Suppressor macrophage treated with lipopolysaccharide for 4 hours (primary cell): ENCODE data around the gene SEZ6.

Source experiments
- DNase-seq: peaks from one replicate; pipeline ENCODE4 v3.0.0-alpha.2; 2020

The SEZ6 gene

GRCh38 chr17:28997806-28998205, 8.0 kb downstream of the SEZ6 start:
- DNase-seq = no peak

DNA sequence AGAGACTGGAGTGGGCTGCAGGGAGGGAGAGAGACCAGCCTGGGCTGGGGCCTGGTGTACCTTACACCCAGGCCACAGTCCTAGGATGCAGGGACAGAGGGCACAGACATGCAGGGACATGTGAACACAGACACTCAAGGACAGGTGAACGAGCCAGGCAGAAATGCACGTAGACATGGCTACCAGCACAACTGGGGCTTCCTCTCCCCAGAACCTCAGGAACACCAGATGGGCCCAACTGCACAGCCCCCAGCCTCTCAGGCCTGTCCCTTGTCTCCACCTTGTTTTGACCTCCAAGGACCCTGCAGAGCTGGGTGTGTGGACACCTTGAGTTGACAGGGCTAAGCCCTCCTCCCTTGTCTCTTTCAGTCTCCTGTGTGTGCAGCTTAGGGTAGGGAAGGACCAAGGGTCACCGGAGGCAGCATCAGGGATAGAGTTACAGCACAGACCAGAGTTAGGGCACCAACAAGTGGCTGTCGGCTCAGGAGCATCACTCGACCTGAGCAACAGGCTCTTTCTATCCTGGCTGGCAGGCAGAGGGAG, 9.2 kb downstream of the SEZ6 start:
- DNase-seq = no peak

- DNase-seq = no peak
Measured at GRCh38 chr17:28993645-28994426, 12.0 kb downstream of the SEZ6 start.

DNA sequence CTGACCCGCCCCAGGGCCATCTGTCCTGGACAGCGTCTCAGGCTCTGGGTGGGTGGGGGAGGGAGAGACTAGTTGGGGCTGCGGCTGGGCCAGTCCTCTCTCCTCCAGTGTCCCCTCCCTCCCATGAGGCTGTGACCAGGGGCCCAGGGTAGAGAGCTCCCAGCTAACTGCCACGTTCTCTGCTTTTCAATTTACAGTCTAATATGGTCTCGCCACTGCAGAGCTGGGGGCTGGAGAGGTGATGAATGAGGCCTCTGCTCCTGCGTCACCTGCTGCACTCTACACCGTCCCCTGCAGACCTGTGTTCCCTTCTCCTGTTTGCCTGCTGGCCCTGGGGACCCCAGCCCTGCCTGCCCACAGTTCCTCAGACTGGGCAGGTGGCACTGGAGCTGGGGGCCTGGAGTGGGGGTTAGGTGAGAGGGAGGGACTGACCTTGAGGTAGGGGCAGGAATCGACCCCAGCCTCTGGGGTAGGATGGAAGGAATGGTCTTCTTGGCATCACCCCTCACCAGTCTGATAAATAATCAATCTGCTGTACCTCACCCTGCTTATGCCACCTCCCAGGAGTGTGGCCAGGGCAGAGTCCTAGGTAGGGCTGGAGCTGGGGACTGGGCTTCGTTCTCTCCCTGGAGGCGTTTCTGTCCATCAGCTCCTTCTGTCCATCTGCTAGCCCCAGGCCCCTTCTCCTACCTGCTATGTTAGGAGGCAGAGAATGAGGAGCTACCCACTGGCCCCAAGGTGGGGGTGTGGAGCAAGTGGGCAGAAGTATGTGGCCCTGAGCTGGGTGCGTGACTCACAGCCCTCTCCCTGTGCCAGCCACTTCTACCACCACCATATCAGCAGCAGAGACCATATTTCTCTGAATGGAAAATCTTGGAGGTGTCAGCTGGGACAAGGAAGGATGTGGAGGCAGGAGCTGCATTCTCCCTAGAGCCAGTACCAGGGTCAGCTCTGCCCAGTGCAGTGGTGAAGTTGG, 12.9 kb downstream of the SEZ6 start:
- DNase-seq = no peak

GRCh38 chr17:28992185-28992584, 13.6 kb downstream of the SEZ6 start:
- DNase-seq = no peak

DNA sequence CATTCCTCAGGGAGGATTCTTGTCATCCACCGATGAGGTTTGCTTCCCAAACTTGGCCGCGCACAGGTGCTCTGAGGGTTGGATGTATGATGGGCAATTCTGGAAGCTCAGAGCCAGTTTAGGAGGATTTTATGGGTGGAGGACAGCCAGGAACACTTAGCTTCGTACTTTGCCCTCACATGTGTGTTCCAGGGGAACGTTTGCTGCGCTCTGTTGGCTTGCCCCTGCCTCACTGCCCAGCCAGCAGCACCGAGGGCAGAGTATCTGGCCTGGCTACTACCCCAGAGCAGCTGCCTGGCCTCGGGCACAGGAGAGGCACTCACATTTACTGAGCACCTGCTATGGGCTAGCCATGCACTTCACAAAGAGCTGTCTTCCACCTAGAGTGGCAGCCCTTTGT, 14.1 kb downstream of the SEZ6 start:
- DNase-seq = no peak

DNA sequence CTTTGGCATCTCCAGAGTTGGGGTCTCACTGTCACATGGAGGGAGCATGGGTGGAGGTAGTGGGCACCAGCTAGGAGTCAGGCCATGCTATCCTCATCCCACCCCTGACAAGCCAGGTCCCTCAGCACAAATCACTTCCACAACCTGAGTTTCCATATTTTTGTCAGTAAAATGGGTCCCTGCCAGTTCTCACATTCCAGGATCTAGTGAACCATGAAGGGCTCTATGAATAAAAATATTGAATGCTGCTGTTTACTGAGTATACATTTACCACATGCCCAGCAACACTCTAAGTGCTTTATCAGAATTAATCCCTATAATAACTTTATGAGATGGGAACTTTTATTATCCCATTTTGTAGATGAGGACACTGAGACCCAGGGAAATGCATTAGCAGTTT, 16.8 kb downstream of the SEZ6 start:
- DNase-seq = no peak

- no peak for DNase-seq
Measured at GRCh38 chr17:28988475-28988874, 17.4 kb downstream of the SEZ6 start.

DNA sequence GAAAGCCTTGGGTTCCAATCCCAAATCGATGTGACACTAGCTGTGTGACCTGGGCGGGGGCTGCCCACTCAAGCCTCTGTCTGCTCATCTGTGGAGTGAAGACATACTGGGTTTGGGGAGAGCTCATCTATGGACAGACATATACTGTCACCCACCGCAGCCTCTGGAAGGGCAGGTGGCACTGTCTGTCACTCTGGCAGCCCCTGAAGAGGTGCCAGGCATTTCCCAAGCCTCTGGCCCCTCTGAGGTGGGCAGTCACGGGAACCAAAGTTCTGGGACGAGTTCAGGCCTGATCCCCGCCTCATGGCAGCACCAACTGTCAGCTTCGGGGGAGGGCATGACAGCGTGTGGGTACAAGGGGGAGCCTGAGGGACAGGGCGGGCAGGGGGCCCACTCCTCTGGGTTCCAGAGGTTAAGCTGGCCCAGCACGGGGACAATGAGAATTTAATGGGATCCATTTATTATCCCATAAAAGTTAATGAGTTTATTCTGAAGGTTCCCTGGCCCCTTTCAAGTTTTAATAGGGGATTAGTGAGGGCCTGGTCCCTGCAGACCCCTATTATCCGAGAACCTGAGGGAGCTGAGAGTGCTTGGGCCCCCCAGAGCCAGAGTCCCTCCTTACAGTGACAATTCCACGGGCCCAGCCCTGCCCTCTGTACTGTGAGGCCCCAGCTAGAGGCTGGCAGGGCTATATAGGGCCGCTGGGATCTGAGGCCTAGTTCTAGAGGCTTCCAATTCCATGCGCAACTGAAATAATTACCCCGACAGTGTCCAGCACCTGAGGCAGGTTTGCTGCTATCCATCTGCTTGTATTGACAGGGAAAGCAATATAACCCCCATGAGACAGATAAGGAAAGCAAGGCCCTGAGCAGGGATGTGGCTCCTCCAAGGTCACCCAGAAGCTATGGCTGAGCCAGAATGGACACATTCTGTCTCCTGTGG, 18.8 kb downstream of the SEZ6 start:
- no peak for DNase-seq

DNA sequence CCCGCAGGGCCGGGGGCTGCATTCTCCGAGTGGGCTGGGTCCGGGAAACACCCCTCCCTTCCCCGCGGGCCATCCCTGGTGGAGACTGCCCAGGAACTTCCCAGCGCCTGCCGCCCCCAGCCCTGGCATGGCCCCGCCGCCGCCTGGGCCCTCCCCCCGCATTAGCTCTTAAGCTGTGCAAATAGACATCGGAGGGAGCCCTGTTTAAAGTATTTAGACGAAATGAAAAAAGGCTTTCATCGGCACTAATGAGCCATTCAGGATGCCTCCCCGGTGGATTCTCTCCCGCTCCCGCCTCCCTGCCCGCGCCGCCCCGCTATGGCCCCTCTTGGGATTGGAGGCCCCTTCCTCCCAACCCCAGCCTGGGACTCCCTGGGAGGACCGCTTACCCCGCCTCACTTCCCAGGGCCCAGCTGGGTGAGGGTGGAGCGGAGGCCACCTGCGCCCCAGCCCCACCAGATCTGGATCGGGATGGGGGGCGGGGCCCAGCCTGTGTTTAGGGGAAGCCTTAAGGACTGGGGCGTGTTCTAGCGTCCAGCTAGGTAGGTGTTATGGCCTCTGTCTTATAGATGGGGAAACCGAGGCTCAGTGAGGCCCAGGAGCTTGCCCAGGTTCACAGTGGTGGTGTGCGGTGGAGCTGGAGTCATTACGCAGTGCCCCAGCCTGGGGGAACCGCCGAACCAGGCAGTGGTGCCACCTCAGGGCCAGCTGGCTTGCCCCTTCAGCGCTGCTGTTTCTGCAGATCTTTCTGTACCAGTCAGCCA, 19.7 kb downstream of the SEZ6 start:
- no peak for DNase-seq

GRCh38 chr17:28983286-28984230, 22.3 kb downstream of the SEZ6 start:
- DNase-seq = peak; percentile 87

GRCh38 chr17:28982131-28982793, 23.6 kb downstream of the SEZ6 start:
- peak; percentile 95 for DNase-seq

- no peak for DNase-seq
Measured at GRCh38 chr17:28978356-28978964, 27.4 kb downstream of the SEZ6 start.

DNA sequence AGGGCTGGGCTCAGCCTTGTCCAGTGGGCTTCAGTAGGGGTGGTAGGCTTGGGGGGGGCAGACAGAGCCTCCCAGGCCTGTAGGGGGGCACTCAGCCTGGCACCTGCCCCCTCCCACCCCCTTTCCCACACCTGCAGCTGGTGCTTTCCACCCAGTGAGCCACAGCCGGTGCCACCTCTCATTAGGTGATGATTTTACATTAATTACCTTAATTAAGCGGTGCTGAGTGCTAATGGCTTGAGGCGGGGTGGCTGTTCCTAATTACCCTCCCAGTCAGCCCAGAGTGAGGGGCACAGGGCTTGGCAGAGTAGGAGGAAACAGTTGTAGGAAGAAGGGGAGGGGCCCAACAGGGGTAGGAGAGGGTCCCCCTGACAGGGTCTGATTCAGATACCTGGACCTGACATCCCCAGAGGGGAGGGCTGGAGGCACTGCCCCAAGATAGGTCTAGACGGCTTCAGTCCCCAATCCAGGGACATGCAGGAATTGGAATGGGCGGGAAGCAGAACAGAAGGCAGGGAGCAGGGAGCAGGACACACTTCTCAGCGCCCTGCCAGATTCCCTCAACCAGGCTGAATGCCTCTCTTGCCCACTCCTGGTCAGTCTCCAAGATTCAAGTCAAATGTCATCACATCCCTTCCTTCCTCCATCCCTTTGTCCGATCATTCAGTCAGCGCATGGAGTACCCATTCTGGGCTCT, 28.0 kb downstream of the SEZ6 start:
- no peak for DNase-seq

DNA sequence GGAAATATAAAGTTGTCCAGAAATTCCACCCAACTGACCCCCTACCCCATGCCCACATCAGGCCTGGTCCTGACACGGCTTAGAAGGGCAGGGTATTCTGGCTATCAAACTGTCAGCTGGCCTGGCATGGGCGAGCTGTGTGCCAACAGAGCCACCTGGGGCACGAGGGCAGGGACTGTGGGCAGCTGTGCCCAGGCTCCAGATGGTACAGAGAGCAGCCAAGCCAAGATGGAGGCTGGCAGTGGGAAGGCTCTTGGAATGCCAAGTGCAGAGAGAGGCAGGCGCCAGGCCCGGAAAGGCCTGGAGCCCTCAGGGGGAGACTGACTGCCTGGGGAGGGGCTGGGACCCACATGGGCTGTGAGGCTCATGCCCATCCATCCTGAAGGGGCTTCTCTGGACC, 30.2 kb downstream of the SEZ6 start:
- no peak for DNase-seq

DNA sequence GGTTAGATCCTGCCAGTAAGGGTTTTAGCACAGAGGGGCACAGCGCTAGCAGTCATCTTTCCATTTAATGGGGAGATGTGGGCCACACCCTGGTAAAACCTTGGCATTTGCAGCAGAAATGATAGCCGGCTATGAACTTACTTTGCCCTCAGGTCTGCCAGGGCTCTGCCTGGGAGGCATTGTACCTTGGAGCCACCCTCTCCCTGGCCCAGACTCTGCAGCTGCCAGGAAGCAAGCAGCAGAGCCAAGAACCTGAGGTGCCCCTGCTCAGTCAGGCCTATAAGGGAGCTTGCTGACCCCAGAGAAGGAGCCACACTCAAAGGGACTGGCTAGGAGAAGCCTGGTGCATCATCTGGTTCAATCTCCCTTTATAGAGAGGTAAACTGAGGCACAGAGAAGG, 30.8 kb downstream of the SEZ6 start:
- DNase-seq = no peak

DNA sequence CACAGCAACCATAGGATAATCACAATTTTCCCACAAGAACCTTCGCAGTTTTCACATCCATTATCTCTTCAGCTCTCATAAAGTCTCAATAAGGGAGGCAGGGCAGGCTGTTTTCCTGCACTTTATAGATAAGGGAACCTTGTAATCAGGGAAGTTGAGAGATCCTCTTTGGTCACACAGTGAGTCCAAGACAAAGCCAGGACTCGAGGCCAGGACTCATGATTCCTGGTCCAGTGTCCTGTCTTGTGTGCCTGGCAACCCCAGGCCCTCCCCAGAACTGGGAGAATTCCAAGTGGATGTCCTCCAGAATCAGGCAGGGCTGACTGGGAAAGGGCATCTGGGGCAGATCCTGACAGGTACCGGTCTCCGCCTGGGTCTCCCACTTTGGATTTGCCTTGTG, 31.4 kb downstream of the SEZ6 start:
- no peak for DNase-seq

- no peak for DNase-seq
Measured at GRCh38 chr17:28973425-28973824, 32.4 kb downstream of the SEZ6 start.

- no peak for DNase-seq
Measured at GRCh38 chr17:28972437-28972836, 33.4 kb downstream of the SEZ6 start.
